ENCODE results near the gene RFX2.
A peak's percentile ranks its signal among the peaks of the same experiment; 100 is the strongest.

RFX2 gene

GRCh38 chr19:6103894-6104293 lies 6.4 kb downstream of the RFX2 start:
- TF ChIP-seq CTCF (conservative IDR thresholded peaks at IDR 0.05; ENCODE audit: low read length) = no peak
- H3K4me3 ChIP-seq (ENCODE audit: low read length) = no peak overlapping the region
- no peak for DNase-seq (ENCODE audit: low read depth)

- peak; percentile 99 for DNase-seq (ENCODE audit: low read depth)
- H3K4me3 ChIP-seq (ENCODE audit: low read length) = no peak overlapping the region
These were observed 7.1 kb downstream of the RFX2 start for GRCh38 chr19:6103217-6103644.

GRCh38 chr19:6101991-6102390 lies 8.3 kb downstream of the RFX2 start:
- DNase-seq (ENCODE audit: low read depth) = no peak
- no peak for TF ChIP-seq CTCF (conservative IDR thresholded peaks at IDR 0.05; ENCODE audit: low read length)
- no peak overlapping the region for H3K4me3 ChIP-seq (ENCODE audit: low read length)

More at GRCh38 chr19:6103217-6103644, 7.1 kb downstream of the RFX2 start:
- TF ChIP-seq CTCF (conservative IDR thresholded peaks at IDR 0.05; ENCODE audit: low read length) = no peak

GRCh38 chr19:6101291-6101825 lies 8.9 kb downstream of the RFX2 start:
- H3K4me3 ChIP-seq (ENCODE audit: low read length) = no peak overlapping the region
- DNase-seq (ENCODE audit: low read depth) = no peak
- no peak for TF ChIP-seq CTCF (conservative IDR thresholded peaks at IDR 0.05; ENCODE audit: low read length)

- no peak overlapping the region for H3K4me3 ChIP-seq (ENCODE audit: low read length)
- TF ChIP-seq CTCF (conservative IDR thresholded peaks at IDR 0.05; ENCODE audit: low read length) = no peak
- no peak for DNase-seq (ENCODE audit: low read depth)
These were observed 9.9 kb downstream of the RFX2 start for GRCh38 chr19:6100284-6100915.

GRCh38 chr19:6099599-6099998 lies 10.7 kb downstream of the RFX2 start:
- DNase-seq (ENCODE audit: low read depth) = no peak
- TF ChIP-seq CTCF (conservative IDR thresholded peaks at IDR 0.05; ENCODE audit: low read length) = no peak
- no peak overlapping the region for H3K4me3 ChIP-seq (ENCODE audit: low read length)

GRCh38 chr19:6099033-6099432 lies 11.3 kb downstream of the RFX2 start:
- no peak for DNase-seq (ENCODE audit: low read depth)
- no peak for TF ChIP-seq CTCF (conservative IDR thresholded peaks at IDR 0.05; ENCODE audit: low read length)
- no peak overlapping the region for H3K4me3 ChIP-seq (ENCODE audit: low read length)
